NCI-H2081 treated with DMSO at 0.1 percent for 48 hours (cell line): Measurements from ENCODE around the gene LPAR2.
"Not testable (repeated sequence)": the region's sequence is repeated elsewhere in the genome, so short reads cannot be mapped to it uniquely, and the experiment has no call there.

Experiments used
- DNase-seq: peaks from one replicate; lab custom pipeline; 2025; lab: John Stamatoyannopoulos, UW

LPAR2 gene

GRCh38 chr19:19631346-19631745 lies 3.3 kb upstream of the LPAR2 start:
- no peak for DNase-seq

- DNase-seq: no peak
Measured at GRCh38 chr19:19630426-19630825, 2.4 kb upstream of the LPAR2 start.

- DNase-seq: no peak
Measured at GRCh38 chr19:19630062-19630414, 2.0 kb upstream of the LPAR2 start.

GRCh38 chr19:19628501-19629134 lies 598 bp upstream of the LPAR2 start:
- no peak for DNase-seq

GRCh38 chr19:19626516-19627472 lies 1.2 kb downstream of the LPAR2 start:
- no peak for DNase-seq

GRCh38 chr19:19624032-19624570 lies 3.9 kb downstream of the LPAR2 start:
- no peak for DNase-seq

GRCh38 chr19:19623383-19623782 lies 4.6 kb downstream of the LPAR2 start:
- no peak for DNase-seq

- DNase-seq: no peak
Measured at GRCh38 chr19:19619849-19620210, 8.2 kb downstream of the LPAR2 start.

- no peak for DNase-seq
Measured at GRCh38 chr19:19619181-19619848, 8.7 kb downstream of the LPAR2 start.

GRCh38 chr19:19618219-19619051 lies 9.6 kb downstream of the LPAR2 start, which contains the start of gene PBX4:
Gene PBX4 (minus strand): TSS chr19:19618687. CDS start chr19:19618629, 58 bp downstream.
- peak; percentile 88 for DNase-seq

- no peak for DNase-seq
Measured at GRCh38 chr19:19615086-19615485, 12.9 kb downstream of the LPAR2 start.

- no peak for DNase-seq
Measured at GRCh38 chr19:19613506-19613905, 14.5 kb downstream of the LPAR2 start.

GRCh38 chr19:19610376-19611202 lies 17.4 kb downstream of the LPAR2 start:
- no peak for DNase-seq

- DNase-seq: not testable (repeated sequence)
Measured at GRCh38 chr19:19606686-19607085, 21.3 kb downstream of the LPAR2 start.

- no peak for DNase-seq
Measured at GRCh38 chr19:19606021-19606420, 22.0 kb downstream of the LPAR2 start.

- DNase-seq: no peak
Measured at GRCh38 chr19:19602713-19603324, 25.2 kb downstream of the LPAR2 start.

GRCh38 chr19:19602136-19602712 lies 25.8 kb downstream of the LPAR2 start:
- DNase-seq: no peak

GRCh38 chr19:19600793-19601330 lies 27.2 kb downstream of the LPAR2 start:
- DNase-seq: no peak

- DNase-seq: not testable (repeated sequence)
Measured at GRCh38 chr19:19598728-19599451, 29.1 kb downstream of the LPAR2 start.
